Stimulated activated CD8-positive, alpha-beta memory T cell treated with anti-CD3 and anti-CD28 coated beads, Interleukin-15, amount 100 ng/mL, for 1 hour (primary cell): ENCODE data around the gene GSG1L.

Experiments used
- DNase-seq: peaks from one replicate; pipeline ENCODE4 v3.0.0-alpha.2; 2020; ENCODE audit warnings: low read depth

GSG1L gene

DNA sequence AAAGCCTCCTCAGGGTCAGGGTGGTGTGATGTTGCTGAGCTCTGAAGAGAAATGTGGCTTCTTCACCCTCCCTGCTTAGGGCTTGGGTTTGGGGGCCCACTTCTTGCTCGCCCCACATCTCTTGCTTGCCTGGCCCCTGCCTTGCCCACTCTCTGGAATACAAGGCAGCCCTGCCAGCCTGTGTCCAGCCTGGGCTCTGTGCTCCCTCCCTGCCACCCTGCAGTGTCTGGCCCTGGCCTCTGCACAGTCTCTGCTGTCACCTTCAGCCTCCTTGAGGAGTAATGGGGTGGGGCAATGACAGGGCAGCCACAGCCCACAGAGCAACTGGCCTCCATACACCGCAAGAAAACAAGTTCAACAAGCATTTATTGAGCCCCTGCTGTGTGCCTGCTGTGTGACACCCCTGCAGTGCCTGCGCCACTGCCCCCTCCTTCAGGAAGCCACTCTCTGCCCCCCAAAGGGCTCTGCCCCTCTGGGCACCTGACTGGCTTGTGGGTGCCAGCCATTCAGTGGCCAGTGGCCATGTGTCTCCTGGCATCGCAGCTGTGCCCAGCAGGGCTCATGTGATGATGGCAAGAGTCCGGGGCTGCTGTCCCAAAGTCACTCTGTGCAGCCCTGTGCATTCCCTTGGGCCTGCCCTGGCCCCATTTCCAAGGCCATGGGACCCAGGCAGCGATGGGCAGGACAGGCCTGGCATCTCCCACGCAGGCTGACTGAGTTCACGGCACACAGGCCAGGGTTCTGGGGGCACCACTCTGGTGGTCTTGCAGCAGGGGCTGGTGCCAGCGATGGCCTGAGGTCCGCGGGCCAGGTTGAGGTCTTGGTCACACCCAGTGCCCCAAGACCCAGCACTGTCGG, 272.7 kb downstream of the GSG1L start:
- no peak for DNase-seq

DNA sequence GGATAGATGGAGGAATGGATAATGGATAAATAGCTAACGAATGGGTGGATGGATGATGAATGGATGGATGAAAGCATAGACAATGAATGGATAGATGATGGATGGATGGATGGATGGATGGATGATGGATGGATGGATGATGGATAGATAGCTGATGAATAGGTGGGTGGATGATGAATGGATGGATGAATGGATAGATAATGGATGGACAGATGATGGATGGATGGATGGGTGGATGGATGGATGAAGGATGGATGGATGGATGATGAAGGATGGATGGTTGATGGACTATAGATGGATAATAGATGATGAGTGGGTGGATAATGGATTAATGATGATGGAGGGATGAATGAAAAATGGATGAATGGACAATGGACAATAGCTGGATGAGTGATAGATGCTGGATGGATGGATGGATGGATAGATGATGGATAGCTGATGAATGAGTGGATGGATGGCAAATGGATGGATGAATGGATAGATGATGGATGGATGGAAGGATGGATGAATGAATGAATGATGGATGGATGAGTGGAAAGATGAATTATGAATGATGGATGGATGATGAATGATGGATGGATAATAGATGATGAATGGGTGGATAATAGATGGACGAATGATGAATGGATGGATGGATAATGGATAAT, 273.8 kb downstream of the GSG1L start:
- DNase-seq = no peak

DNA sequence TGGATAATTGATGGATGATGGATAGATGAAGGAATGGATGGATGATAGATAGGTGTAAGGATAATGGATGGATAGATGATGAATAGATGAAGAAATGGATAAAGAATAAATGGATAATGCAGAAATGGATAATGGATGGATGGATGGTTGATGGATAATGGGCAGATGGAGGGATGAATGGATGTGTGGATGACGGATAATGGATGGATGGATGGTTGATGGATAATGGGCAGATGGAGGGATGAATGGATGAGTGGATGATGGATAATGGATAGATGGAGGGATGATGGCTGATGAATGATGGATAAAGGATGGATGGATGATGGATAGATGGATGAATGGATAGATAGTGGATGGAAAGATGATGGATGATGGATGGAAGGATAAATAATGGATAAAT, 274.4 kb downstream of the GSG1L start:
- no peak for DNase-seq

DNA sequence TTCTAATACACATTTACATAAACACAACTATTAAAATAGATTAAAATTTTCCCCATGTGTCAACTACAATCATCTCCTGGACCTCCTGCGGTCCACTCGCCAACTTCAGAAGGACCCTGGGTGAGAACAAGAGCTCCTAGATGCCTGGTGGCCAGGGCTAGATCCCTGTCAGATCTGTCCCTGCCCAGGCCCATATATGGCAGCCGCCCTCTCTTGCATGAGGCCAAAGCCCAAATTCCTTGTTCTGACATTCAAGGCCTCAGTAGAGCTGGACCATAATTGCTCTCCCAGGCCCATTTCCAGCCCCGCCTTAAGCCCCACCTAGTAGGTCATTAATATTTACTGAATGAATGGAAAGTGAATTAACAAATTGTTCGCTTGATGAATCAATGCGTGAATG, 275.8 kb downstream of the GSG1L start:
- DNase-seq = no peak

DNA sequence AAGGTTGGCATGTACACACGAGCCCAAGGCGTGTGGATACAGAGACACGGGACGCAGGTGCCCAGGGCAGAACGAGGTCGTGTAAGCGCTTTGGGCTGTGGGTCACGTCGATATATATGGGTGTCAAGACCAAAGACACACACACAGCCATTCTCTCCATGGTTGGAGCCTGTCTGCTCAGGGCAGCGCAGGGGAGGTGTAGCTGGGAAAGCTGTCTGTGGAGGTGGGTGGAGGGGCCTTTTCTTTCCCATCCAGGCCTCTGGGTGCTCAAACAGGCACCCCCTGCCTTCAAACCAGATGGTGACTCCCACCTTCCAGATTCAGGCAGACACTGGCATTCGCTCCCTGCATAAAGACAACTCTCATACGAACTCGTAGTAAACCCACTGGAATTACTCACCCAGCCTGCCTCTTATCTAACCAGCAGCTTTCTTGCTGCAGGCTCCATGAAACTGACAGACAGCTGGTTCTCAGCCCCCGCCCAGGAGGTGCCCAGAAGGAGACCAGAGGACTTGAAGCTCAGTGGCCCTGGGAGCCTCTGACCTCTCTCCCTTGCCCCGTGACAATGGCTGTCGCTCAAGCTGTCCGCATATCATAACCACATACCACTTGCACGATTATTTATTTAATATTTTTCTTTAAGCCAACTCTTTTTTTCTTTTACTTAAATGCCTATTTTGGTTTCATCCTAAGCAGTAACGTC, 276.4 kb downstream of the GSG1L start:
- DNase-seq = no peak

DNA sequence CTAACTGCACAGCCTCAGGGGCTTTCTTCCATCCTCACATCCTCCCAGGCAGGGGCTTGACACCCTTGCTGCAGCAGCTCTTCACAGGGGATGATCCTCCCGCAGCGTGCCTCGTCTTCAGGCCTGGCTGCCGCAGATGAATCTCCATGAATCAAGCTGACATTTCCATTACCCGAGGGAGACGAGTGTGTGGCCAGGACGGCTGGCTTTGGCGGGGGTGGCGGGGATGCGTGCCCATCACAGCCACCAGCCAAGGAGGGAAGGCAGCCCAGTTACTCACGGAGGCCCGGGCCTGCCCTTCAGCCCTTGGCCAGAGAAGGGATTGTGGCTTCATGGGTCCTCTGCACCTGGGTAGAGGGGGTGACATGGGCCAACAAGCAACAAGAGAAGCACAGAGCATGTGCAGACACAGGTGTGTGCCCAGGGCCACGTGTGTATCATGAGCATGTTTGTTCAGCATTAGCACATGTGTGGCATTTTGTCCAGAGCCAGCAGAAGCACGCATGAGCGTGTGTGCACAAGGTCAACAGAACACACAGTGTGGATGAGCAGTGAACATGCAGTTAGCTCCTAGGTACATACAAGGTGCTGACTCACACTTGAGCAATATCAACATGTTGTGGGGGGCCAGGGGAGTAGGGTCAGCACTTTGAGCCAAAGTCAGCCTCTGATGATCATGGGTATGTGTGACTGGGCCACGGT, 277.1 kb downstream of the GSG1L start:
- no peak for DNase-seq

DNA sequence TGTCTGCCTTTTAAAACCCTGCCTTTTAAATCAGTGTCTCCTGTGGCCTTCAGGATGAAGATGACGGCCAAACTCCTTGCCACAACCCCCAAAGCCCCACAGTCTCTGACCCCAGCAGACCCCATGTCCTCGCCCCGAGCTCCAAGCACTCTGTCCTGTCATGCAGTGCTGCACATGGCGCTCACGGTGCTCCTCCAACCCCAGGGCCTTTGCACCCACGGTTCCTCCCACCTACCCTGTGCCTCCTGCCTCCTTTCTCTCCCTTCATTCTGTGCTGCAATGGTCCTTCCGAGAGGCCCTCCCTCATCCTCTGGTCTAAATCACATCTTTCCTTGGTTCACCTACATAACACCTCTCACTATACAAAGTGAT, 278.2 kb downstream of the GSG1L start:
- no peak for DNase-seq

DNA sequence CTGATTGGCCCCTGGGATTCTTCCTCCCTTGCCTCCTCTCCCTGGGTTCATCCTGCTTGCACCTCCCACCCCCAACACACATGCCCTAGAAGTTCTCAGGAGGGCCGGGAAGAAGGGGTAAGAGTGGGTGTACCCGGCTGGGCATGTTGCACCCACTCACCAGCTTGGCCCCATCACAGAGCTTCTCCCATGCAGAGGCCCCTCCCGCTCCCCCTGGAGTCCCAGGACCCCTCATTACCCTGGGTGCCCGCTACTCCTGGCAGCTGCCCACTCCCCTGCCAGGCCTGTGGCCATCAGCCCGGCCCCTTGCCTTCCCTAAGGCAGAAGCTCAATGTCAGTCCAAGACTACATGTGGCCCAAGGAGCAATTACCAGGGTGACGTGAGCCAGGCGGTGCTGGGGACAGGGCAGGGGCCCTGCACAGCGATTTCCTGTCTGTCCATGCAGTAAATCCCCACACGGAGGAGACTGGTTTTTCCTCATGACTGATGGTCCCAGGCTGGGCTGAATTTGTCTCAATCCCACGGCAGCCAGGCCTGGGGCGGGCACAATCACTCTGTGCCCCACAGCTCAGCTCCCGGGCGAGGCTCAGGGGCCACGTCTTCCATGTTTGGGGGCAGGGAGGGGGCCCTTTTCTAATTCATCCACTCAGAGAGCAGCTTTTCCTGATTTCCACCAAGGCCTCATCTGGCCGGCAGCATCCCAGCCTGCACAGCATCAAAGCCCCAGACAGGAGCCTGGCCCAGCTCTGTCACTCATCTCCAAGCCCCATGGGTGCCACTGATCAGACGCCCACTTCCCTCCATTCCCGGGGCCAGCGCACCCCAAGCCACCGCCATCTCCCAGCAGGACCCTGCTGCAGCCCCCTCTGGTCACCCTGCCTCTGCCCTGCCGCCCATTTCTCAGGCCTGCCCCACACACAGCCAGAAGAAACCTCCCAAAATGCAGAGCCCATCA, 278.9 kb downstream of the GSG1L start:
- DNase-seq = no peak

DNA sequence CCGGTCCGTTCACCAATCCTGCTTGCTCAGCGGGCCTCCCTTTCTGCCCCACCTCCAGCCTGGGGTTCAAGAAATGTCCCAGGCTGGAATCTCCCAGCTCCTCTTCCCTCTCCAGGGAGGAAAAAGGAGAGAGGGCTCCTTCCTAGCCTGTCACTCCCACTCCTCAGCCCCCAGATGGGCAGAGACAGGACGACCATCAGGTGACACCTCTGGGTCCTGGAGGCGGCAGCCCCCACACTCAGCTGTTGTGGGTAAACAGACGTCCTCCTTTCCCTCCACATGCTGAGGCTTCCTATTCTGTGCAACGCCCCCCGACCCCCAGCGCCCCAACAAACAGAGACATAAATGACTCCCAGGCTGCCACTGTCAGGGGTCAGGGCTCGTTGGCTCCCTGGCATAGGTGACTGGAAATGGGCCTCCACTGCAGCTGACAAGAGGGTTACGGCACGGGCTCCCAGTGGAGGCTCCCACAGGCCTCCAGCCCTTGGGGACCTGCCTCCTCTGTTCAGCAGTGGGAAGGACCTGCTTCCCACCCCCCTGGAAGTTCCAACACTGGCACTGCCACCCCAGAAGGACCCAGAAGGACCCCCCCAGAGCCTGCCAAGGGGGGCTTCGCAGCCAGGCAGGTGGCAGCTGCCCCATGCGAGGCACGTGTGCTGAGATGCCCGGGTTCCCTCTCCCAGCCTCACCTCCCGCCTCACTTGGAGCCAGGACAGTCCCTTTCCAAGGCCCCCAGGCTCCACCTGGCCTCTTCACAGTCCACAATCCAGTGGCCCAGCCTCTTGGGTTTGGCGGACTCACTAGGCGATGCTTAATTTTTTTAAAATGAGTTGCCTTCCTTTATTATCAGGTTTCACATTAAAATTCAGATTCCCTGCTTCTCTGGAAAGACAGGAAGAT, 281.3 kb downstream of the GSG1L start:
- no peak for DNase-seq

DNA sequence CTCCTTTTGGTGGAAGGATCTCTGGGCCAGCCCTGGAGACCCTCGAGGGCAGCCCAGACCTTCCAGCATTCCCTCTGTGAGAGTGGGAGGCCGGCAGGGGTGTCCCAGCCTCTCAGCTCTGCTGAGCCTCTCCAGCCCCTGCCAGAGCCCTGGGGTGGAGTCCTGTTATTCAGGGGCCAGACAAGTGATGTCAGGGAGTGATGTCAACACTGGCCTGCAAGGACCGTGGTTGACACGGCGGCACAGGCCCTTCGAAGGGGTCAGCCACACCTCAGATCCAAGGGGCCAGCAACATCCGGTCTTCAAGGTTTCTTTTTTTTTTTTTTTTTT, 282.4 kb downstream of the GSG1L start:
- no peak for DNase-seq

DNA sequence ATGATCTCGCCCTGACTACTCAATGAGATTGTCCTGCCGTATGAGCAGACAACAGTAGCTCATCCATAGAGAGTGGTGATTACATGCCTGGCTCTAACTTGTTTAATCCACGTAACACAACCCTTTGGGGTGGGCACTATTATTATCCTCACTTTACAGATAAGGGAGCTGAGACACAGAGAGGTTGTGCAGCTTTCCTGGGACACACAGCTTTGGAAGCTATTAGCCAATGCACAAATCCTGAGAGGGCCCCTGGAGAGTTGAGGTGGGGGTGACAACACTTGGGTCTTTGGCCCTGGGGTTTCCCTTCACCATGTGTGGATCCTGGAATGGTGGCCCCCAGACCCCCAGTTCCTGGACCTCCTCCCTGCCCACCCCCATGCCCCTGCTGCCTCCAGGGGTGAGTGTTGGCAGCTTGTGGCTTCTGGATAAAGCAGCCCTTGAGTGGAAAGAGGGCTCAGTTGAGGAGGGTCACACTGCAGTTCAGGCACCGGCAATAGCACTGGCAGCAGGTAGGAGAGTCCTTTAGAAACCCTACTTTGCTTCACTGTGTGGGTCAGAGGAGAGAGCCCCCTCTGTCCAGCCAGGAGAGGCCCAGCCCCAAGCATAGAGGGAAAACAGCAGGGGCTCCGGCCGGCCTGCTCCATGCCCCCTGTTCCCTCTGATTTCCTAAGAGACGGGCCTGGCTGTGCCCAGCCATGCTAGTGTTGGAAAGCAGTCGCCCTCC, 282.9 kb downstream of the GSG1L start:
- DNase-seq = no peak

DNA sequence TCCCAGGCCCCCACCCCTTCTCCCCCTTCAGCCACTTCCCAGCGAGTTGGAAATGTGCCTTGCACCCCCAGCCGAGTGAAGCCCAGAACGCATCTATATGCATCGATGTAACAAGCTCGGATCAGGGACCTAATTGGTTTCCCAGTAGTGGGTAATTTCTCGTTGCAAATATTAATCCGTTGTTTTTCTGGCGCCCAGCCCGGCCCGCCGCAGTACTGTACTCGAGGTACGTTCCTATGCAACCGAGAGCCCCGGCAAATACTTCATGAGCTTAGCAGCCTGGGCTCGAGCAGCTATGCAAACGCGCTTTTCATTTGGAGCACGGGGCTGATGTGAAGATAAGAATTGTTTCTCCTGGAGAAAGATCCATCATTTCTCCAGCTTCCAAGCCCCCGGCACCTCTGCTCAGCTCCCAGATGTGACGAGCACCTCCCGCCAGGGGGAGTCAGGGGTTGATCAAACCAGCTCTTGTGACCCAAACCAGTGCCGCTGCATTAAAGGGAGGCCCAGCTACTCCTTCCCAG, 283.8 kb downstream of the GSG1L start:
- DNase-seq = no peak

DNA sequence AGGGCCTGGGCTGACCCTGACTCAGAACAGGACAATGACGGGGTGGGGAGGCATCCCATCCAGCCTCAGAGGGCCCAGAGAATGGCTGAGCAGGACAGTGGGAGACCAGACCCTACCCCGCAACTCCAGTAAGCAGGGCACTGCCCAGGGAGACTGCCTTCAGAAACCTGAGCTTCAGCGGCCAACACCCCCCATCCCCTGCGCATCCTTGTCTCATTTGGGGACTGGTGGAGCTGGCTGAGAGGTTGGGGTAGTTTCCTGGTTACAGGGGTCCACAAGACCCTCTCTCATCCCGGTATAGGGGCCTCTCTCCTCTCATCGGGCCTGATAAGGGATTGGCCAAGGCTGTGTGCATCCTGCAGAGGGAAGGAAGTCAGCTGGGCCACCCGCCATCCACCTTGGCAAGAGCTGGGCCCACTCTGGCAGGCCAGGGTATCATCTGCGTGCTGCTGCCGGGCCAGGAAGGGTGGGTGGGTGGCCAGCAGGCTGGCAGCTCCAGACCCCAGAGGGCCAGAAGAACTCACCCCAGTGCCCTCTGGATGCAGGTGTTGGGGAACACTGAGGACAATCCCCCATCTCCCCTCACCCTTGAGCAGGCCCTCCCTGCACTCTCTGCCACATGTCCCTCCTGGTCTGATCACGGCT, 284.5 kb downstream of the GSG1L start:
- DNase-seq = no peak

DNA sequence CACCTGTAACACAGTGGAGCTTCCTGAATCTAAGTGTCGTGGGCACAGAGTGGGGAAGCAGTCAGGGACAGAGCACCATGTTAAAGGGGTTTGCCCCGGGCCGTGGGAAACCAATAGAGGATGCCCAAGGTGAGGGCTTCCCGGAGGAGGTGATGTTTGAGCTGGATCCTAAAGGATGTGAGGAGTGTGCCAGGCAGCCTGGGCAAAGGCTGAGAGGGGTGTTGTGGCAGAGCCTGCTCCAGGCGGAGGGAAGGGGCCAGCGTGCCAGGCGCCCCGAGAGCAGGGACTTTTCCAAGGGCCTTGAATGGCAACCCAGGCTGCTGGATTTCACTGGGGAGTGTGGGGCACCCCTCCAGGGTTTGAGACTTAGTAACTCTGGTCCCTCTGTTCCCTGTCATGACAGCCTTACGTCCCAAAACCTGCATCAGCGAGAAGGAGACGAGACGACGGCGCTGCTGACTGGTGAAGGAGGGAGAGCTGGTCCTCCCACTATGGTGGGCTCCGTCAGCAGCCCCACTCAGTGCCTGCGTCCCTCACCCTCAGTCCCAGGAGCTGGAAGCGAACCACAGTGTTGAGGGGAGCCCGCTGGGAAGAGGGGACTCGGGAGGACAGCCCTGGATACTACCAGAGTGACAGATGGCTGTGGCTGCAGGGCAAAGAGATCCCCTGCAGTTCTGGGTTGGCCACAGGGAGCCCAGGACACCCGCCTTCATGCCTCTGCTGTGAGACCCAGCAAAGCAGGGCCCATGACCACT, 285.2 kb downstream of the GSG1L start:
- no peak for DNase-seq

DNA sequence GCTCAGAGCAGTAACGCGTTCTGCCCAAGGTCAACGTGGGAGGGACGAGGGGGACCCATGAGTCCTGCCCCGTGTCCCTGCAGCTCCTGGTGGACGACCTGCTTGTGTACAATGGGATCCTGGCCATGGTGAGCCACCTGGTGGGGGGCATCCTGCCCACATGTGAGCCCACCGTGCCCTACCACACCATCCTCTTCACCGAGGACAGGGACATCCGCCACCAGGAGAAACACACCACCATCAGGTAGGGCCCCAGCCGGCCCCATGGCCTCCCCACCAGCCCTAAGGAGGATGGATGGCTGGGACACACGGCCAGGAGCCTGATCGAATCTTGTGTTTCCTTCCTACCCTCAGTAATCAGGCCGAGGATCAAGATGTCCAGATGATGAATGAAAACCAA, 286.0 kb downstream of the GSG1L start:
- no peak for DNase-seq

DNA sequence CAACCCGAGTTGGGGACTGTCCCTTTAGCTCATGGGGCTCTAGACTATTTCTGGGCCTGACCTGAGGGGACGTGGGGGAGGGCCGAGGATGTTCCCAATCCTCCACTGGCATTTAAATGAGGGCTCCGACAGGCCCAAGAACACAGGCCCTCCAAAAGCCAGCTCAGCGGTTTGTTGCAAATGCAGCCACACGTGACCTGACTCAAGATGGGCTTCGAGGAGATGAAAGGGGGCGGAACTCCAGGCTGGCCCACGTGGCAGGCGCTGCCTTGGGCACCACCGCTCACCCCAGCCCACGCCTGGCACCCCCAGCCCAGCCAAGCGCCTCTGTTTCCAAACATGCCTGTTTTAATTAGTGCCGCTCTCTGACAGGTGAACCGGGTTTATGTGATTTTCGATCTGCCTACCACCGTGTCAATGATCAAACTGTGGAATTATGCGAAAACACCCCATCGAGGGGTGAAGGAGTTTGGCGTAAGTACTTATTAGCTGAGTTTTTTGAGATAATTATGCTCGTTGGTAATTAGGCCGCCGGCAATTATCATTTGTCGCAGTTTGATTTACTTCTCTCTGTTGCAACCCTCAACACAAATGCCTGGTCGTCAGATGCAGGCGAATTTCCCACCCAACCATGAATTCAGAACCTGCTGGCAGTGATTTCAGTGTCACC, 286.8 kb downstream of the GSG1L start:
- DNase-seq = no peak

DNA sequence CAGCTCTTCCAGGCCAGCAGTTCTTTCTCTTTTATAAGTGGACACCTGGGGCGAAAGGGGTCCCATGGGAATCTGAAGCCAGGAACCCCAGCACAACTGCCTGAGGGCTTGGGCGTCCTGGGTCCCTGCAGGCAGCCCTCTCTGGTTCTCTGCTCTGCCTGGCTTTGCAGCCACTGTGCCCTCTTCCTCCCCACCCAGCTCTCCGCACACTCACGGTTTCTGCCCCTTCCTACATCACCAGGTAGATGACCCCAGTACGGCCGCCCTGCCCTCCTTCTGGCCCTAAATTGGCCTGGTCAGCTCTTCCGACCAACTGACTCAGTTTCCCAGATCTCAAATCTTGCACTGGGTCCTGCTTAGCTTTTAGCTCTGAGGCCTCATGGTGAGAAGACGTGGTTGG, 288.3 kb downstream of the GSG1L start:
- DNase-seq = no peak

DNA sequence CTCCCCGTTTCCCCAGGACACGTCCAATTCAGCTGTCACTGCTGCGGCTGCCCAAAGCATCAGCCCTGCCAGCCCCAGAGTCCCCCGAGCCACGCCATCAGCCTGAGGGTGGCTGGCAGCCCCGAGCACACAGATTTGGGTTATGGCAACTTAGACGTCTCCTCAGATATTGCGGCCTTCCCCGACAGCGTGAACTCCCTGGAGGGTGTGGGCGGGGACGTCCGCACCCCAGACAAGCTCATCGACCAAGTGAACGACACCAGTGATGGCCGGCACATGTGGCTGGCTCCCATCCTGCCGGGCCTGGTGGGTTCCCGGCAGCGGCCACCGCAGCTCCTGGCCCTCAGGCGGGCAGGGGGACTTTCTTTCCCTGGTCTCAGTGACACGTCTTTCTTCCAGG, 288.7 kb downstream of the GSG1L start:
- no peak for DNase-seq
